Caco-2 (cell line): ENCODE results near the gene ANXA2. TPM values are rescaled to one million over a fixed set of nuclear protein-coding genes. Genes with fewer than 3 reads are reported as not detected.

Source experiments
- BruUV-seq: library from RNA; stranded (reverse); fragments of 400-500 nt; replicated peaks from 2 replicates; lab custom pipeline; 2021; lab: Mats Ljungman, UMichigan
- CTCF ChIA-PET: fragments of 300-600 bp; sonication (Branson Sonifier 250); formaldehyde crosslinking; loops from one replicate; lab custom pipeline; 2022; ENCODE audit warnings: antibody characterized with exemption; lab: Charles Lee
- POLR2A ChIA-PET: fragments of 300-600 bp; sonication (Branson Sonifier 250); formaldehyde crosslinking; loops from one replicate; lab custom pipeline; 2022; ENCODE audit warnings: antibody characterized with exemption; lab: Charles Lee
- DNase-seq, 2 experiments: peaks; one replicate each; pipeline versions ENCODE4 v3.0.0 to v3.0.0-alpha.2; 2020 to 2022
- H3K27me3 ChIP-seq: replicated peaks from 2 replicates; pipeline ENCODE4 v1.6.0; 2011; ENCODE audit warnings: low read length; ENCODE audit not compliant: control insufficient read depth, insufficient read depth
- H3K36me3 ChIP-seq: 2 replicates; pipeline ENCODE4 v1.5.1; 2011; ENCODE audit warnings: low read length; ENCODE audit not compliant: control insufficient read depth, insufficient read depth
- H3K4me1 ChIP-seq: fragments of 250-450 bp; sonication (Bioruptor Pico); 2 replicates; pipeline ENCODE4 v1.5.1; 2020; ENCODE audit warnings: mild to moderate bottlenecking
- H3K4me3 ChIP-seq: 2 replicates; pipeline ENCODE4 v1.5.1; 2011; ENCODE audit warnings: low read depth, mild to moderate bottlenecking, control low read depth, low read length
- H3K9me3 ChIP-seq: fragments of 250-450 bp; sonication (Bioruptor Pico); 2 replicates; pipeline ENCODE4 v1.5.1; 2020; ENCODE audit warnings: mild to moderate bottlenecking, moderate library complexity
- H3K27ac Mint-ChIP-seq: one replicate; pipeline ENCODE4 v1.8.0; 2022; ENCODE audit warnings: mixed read lengths; ENCODE audit not compliant: unreplicated experiment
- H3K27me3 Mint-ChIP-seq: one replicate; pipeline ENCODE4 v1.8.0; 2022; ENCODE audit warnings: mixed read lengths; ENCODE audit not compliant: insufficient read depth, unreplicated experiment
- H3K36me3 Mint-ChIP-seq: one replicate; pipeline ENCODE4 v1.8.0; 2022; ENCODE audit warnings: mild to moderate bottlenecking, mixed read lengths; ENCODE audit not compliant: insufficient read depth, unreplicated experiment
- H3K4me1 Mint-ChIP-seq: one replicate; pipeline ENCODE4 v1.8.0; 2022; ENCODE audit warnings: low read depth, mixed read lengths; ENCODE audit not compliant: unreplicated experiment
- H3K4me3 Mint-ChIP-seq: one replicate; pipeline ENCODE4 v1.8.0; 2022; ENCODE audit warnings: mild to moderate bottlenecking, moderate library complexity, mixed read lengths; ENCODE audit not compliant: unreplicated experiment
- H3K9me3 Mint-ChIP-seq: one replicate; pipeline ENCODE4 v1.8.0; 2022; ENCODE audit warnings: mixed read lengths; ENCODE audit not compliant: unreplicated experiment
- intact Hi-C: fragments of 100-400 bp; cut with micrococcal nuclease; formaldehyde crosslinking; loops from one replicate; pipeline ENCODE4 v1.10.0; 2022; ENCODE audit not compliant: unreplicated experiment
- total RNA-seq: library from RNA; stranded (reverse); gene quantifications from 2 replicates; pipeline ENCODE4 v1.2.3, GENCODE V29; 2022
- TF ChIP-seq, protein P1 (sequence below), 2 experiments: fragments of 200-600 bp in 1 of 2; IDR thresholded peaks; 1 replicate in 1 of 2; 2 replicates in 1 of 2; pipeline versions ENCODE4 v1.5.1 to v1.8.0; 2011 to 2022; ENCODE audit warnings: antibody characterized with exemption in 1 of 2, control low read depth in 1 of 2, inconsistent platforms in 1 of 2, low read depth in 1 of 2, low read length in 1 of 2, mild to moderate bottlenecking in 1 of 2, moderate library complexity in 1 of 2; ENCODE audit not compliant: insufficient read depth in 1 of 2, severe bottlenecking in 1 of 2, unreplicated experiment in 1 of 2

The ANXA2 gene
- total RNA-seq, 1 experiment from 2014 or later, result 1,141 TPM

DNA sequence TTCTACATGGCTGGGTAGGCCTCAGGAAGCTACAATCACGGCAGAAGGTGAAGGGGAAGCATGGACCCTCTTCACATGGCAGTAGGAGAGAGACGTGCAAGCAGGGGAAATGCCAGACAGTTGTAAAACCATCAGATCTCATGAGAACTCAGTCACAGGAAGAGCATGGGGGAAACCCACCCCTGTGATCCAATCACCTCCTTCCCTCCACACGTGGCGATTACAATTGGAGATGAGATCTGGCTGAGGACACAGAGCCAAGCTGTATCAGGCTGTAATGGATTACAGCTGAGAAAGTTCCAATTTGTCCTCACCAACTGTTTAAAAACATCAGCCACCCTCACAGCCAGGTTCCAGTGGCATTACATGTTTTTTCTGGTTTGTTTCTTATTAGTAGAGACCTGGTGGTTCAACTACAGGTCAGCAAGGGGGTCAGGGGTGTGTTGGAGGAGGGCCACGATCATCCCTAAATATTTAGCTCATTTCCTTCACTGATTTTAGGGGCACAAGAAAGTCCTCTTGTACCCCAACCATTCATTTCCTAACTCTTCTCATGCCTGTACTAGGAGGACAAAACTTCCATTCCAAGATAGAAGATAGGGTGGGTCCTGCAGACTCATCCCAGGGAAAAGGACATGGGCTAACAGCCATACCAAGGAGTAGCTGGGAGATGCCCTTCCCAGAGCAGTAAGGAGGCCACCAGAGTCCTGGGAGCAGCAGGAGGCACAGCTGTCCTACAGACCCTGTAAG, 54.4 kb downstream of the ANXA2 start:
- intact Hi-C loops, result no loop called here
- Mint-ChIP-seq H3K36me3 (peaks cover 72% of the 10 kb centered on the region), H3K9me3 (no peaks in the 10 kb centered on the region), H3K4me1 (peaks cover 12% of the 10 kb centered on the region), H3K27me3 (no peaks in the 10 kb centered on the region), H3K4me3 (no peak overlapping the region), H3K27ac (no peak overlapping the region)
- Histone ChIP-seq H3K36me3 (peaks cover 3% of the 10 kb centered on the region), H3K4me1 (peaks cover 4% of the 10 kb centered on the region; the same call in 1 of the 2 replicates), H3K9me3 (no peaks in the 10 kb centered on the region), H3K27me3 (no peaks in the 10 kb centered on the region), H3K4me3 (no peak overlapping the region)
- no peak for DNase-seq
- ChIA-PET CTCF (no interaction called here), POLR2A (no interaction called here)
- TF ChIP-seq, protein P1, sequence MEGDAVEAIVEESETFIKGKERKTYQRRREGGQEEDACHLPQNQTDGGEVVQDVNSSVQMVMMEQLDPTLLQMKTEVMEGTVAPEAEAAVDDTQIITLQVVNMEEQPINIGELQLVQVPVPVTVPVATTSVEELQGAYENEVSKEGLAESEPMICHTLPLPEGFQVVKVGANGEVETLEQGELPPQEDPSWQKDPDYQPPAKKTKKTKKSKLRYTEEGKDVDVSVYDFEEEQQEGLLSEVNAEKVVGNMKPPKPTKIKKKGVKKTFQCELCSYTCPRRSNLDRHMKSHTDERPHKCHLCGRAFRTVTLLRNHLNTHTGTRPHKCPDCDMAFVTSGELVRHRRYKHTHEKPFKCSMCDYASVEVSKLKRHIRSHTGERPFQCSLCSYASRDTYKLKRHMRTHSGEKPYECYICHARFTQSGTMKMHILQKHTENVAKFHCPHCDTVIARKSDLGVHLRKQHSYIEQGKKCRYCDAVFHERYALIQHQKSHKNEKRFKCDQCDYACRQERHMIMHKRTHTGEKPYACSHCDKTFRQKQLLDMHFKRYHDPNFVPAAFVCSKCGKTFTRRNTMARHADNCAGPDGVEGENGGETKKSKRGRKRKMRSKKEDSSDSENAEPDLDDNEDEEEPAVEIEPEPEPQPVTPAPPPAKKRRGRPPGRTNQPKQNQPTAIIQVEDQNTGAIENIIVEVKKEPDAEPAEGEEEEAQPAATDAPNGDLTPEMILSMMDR (IDR thresholded peaks at IDR 0.05; ENCODE audit: insufficient read depth in 1 of 2, low read depth in 1 of 2, low read length in 1 of 2, severe bottlenecking in 1 of 2, unreplicated experiment in 1 of 2), result no peak
- BruUV-seq, result no TSS peak

DNA sequence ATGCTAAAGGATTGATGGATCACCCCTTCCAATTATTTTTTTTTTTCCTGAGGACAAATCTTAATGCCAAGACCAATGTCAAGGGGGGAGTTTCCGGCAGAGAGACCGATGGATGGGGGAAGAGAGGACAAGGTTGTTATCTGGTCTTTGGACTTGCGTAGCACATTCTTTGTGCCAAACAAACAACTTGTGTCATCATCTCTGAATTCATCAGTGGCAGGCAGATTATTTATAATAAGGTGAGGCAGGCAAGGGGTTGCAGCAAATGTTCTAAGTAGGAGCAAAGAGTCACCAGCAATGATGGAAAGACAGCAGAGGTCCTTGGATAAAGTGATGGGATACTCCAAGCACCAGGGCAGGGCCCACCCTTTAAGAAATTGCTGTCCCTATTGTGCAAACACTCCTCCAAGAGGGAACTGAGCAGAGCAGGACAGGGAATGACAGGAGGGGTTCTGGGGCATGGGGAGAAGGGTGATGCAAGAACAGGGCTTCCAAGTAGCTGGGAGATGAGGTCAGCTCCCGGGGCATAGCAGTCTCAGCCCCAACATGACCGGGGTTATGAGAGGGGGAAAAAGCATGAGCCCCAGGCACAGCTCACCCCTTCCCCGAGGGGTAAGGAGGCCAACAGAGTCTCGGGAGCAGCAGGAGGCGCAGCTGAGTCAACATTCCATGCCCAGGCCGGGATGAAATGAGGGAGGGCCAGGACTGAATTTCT, 57.4 kb downstream of the ANXA2 start:
- Histone ChIP-seq H3K4me1 (peaks cover 4% of the 10 kb centered on the region; the same call in 1 of the 2 replicates), H3K27me3 (no peaks in the 10 kb centered on the region), H3K4me3 (no peak overlapping the region), H3K9me3 (no peaks in the 10 kb centered on the region), H3K36me3 (no peaks in the 10 kb centered on the region)
- TF ChIP-seq, protein P1 (IDR thresholded peaks at IDR 0.05; ENCODE audit: insufficient read depth in 1 of 2, low read depth in 1 of 2, low read length in 1 of 2, severe bottlenecking in 1 of 2, unreplicated experiment in 1 of 2), result no peak
- H3K4me3 Mint-ChIP-seq, result no peak overlapping the region
- CTCF ChIA-PET, result no interaction called here
- no peak for DNase-seq
- peaks cover 42% of the 10 kb centered on the region for H3K36me3 Mint-ChIP-seq
- no TSS peak for BruUV-seq
- H3K9me3 Mint-ChIP-seq, result no peaks in the 10 kb centered on the region
- H3K4me1 Mint-ChIP-seq, result peaks cover 12% of the 10 kb centered on the region
- POLR2A ChIA-PET, result no interaction called here
- intact Hi-C loops, result no loop called here
- H3K27me3 Mint-ChIP-seq, result no peaks in the 10 kb centered on the region
- peak overlapping the region; percentile 36 for H3K27ac Mint-ChIP-seq

DNA sequence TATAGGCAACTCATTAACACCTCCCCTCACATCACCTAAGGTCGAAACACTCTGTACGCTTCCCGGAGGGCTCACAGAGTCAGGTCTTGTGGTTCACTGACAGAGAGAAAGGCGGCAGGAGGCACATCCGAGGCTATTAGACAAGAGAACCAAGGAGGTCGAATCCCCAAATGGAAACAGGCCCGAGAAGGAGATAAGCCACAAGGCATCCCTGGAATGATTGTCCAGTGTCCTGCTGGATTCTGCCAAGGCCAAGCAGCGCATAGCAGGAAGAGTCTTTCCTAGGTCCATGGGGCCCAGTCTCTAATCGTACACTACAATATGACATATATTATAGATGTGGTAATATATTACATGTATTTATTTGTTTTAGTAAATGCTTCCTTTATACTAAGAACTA, 58.5 kb downstream of the ANXA2 start:
- Mint-ChIP-seq H3K36me3 (peaks cover 31% of the 10 kb centered on the region), H3K27me3 (no peaks in the 10 kb centered on the region), H3K4me3 (no peak overlapping the region), H3K27ac (no peak overlapping the region), H3K4me1 (peaks cover 12% of the 10 kb centered on the region), H3K9me3 (no peaks in the 10 kb centered on the region)
- no peak for DNase-seq
- H3K9me3 ChIP-seq, result no peaks in the 10 kb centered on the region
- POLR2A ChIA-PET, result no interaction called here
- H3K27me3 ChIP-seq, result no peaks in the 10 kb centered on the region
- no TSS peak for BruUV-seq
- TF ChIP-seq, protein P1 (IDR thresholded peaks at IDR 0.05; ENCODE audit: insufficient read depth in 1 of 2, low read depth in 1 of 2, low read length in 1 of 2, severe bottlenecking in 1 of 2, unreplicated experiment in 1 of 2), result no peak
- no peak overlapping the region for H3K4me3 ChIP-seq
- H3K4me1 ChIP-seq, result peaks cover 4% of the 10 kb centered on the region; the same call in 1 of the 2 replicates
- intact Hi-C loops, result no loop called here
- CTCF ChIA-PET, result no interaction called here
- no peaks in the 10 kb centered on the region for H3K36me3 ChIP-seq
